Activated T-cell treated with anti-CD3 and anti-CD28 coated beads for 48 hours (primary cell): ENCODE measurements around the gene NYAP2.

Experiments used
- DNase-seq: peaks from one replicate; pipeline ENCODE4 v3.0.0-alpha.2; 2020; ENCODE audit warnings: low read depth

The NYAP2 gene

DNA sequence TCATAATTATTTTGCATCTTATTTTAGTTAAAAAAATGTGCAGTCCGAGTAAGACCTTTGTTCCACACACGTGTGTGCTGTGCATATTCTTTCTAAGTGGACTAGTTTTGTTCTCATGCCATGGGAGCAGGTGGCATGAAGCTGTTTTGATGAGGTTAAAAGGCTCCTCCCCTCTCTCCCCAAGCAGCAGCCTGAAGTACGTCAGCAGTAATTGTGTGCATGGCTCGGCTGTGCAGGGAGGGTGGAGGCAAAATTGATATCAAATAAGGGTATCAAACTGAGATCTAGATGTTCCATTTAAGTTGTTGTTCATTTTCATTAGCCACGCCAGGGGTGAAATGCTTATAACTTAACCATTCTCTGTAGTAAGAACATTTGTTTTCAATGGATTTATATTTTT lies at the start of gene NYAP2:
TSS of gene NYAP2 (plus strand) at position 207 of the 400 bp plus-strand sequence. CDS start 9,171 bp downstream, outside the sequence.
- DNase-seq, result no peak

- no peak for DNase-seq
Observed at GRCh38 chr2:225353579-225354085, 45.9 kb upstream of the NYAP2 start.

DNA sequence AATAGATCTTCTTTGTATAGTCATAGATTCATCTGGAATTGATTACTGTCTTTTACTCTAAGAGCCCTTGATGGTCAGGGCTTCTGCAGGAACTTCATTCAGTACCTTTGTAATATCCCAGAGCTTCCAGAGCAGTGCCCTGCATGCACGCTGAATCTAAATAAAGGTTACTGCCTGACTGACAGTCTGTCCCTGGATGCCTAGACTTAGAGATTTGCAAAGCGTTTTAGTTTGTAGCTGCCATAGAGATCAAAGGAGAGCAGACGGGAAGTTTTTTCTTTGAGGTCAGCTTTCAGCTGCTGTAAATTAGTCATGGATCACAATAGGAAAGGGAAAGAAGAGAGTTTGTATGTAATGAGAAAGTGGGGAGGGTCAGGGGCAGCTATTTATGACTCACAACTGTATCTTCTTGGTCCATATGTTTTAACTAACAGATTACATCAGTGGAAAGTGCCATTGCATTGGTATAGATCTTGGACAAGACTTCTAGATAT lies 45.2 kb upstream of the NYAP2 start:
- no peak for DNase-seq

DNA sequence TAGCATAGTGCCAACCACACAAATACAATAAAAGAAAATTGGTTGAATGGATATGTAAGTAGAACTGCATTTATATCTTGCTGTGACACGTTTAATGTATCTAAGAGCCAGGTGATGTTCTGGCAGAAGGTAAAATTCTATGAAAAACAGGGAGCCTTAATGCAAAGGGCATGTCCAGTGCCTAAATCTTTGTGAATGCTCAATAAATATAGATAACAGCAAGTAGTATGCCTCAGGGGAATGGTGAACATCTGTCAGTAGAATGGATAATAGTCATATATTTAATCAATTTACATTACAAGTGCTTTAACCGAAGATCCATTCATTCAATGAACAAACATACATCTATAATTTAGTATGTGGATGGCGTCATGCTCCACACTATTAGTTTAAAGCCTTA lies 43.7 kb upstream of the NYAP2 start:
- no peak for DNase-seq

DNA sequence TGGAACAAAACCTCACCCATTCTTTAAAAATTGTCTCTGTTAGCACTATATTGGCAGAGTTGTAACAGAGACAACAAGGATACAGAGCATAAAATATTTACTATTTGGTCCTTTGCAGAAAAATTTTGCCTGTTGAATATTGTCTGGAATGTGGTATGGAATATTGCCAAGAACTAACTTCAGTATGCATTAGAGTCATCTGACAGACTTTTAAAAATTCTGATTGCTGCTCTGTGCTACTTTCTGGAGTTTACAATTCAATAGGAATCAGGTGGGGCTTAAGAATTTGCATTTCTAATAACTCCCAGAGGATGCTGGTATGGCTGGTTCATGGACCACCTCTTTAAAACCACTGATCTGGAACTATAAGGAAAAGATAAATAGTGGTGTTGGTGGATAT lies 32.8 kb upstream of the NYAP2 start:
- DNase-seq, result no peak

GRCh38 chr2:225367482-225367881 lies 32.0 kb upstream of the NYAP2 start:
- no peak for DNase-seq

DNA sequence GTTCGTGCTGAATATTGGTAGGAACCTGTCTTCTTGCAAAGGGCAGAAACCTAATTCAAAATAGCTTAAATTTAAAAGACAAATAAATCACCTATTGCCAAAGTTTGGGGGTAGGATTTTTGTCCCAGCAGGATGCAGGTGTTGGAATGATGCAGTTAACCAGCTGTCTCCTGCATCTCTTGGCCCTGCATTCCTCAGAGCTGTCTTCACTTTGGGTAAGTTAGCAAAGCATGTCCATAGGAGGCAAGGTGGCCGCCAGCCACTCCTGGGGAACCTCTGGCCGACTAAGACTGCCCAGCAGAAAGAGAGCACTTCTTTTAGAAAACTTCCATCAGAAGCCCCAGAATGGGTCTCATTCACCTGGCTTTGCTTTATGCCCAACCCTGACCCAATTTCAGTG lies 20.5 kb upstream of the NYAP2 start:
- no peak for DNase-seq

DNA sequence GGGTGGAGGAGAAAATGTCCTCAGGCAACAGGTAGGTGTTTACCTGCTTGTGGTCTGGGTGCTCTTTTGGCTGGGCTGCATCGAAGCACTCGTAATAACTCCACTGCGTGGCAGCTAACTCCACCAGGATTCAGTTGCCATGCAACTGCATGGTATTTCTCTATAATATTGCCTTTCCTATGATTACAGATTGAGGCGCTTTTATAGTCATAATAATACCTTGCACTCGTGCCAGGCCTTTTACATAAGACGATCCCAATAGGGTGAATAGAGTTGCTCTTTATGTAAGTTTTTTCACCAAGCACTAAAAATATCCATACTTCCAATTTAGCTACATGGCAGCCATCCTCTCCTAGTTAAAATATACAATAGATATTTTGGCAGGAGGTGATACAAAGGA lies 19.7 kb upstream of the NYAP2 start:
- DNase-seq, result no peak

- no peak for DNase-seq
Observed at GRCh38 chr2:225381609-225382008, 17.9 kb upstream of the NYAP2 start.

- no peak for DNase-seq
Observed at GRCh38 chr2:225398372-225398771, 1.1 kb upstream of the NYAP2 start.

DNA sequence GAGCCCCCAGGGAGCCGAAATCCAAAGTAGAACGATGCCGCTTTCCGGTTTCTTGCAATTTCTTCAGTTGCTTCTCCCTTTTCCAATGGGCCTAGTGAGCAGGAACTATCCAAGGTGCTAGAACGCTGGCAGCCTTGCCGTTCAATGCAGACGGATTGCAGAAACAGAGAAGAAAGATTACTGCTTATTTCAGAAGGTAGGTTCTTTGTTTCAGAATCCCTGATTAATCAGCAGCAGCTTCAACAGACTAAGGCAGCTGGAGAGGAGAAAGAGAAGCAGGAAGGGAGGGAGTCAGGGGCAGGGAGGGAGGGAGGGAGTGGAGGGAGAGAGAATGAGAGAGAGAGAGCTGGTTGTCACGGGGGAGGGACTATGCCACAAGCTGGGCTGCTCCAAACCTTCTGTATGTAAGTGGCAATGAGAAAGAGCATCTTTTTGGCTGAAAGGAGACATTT lies 576 bp downstream of the NYAP2 start:
- no peak for DNase-seq

GRCh38 chr2:225400546-225401400 lies 1.3 kb downstream of the NYAP2 start:
- DNase-seq, result no peak

DNA sequence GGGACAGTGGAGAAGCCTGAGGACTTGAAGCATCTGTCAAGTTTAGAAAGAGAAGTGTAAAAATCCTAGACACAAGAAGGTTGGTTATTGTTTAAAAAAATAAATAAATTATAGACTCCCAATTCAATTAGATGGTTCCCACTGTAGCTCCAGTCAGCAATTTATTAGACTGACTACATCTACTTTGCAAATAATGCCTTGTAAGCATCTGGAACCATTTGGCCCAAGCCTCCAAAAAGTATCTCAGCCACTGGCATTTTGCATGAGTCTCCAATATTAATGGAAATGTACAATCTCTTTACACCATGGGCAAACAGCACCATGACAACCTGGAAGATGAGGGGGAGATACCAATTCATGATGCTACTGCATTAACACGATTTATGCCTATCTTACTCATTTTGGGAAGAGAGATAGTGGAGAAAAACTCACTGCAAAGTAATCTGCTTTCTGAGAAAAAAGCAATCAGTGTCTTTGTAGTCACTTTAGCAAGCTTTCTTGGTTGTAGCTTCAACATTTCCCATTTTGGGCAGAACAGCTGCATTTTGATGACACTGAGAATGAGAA lies 2.8 kb downstream of the NYAP2 start:
- no peak for DNase-seq

DNA sequence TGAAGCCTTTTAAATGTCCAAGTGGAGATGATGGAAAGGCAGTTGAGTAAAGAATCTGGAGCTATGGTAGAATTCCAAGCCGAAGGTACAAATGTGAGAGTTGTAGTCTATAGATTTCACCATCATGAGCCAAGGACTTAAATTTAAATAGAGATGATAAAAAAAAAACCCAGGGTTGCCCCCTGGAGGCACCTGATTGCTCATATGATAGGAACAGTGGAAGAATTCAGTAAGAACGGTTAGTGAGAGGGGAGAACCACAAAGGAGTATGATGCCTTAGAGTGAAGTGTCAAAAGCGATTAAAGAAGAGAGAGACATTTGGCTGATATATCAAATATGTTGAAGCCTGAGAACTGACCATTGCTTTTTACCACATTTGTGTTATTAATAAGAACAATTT lies 11.9 kb downstream of the NYAP2 start:
- no peak for DNase-seq

DNA sequence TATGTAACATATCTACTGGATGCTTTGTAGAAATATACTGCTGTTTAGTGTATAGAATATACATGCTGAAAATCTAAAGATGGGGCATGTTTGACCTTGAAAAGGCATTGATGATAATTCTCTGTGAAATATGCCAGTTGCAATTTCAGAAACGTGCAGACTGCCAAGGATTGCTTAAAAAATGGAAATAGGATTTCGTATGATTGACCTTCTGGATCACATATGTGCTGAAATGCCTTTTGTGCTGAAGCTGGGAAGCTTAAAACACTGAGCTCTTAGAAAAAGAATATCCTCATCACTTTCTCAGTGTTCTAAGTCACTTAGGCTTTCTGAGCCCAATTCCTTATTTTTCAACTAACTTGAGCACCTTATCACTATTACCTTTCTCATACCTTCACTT lies 14.3 kb downstream of the NYAP2 start:
- no peak for DNase-seq

- no peak for DNase-seq
Observed at GRCh38 chr2:225414902-225415301, 15.4 kb downstream of the NYAP2 start.

DNA sequence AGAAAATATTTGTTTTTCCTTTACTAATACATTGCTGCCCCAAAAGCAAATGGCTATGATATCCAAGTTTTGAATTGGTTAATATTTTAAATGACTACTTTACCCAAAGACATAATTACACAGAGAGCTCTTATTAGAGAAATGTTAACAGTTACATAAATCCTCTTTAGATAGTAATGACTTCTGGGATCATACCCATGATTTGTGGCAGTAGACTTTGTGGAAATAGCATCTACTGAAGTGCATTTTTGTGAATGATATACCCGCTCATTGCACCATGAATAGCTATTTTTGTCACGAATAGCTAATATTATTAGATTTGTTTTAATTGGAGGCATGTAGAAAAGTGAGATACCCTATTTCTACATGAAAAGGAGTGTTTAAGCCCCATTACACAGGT lies 15.8 kb downstream of the NYAP2 start:
- DNase-seq, result no peak

DNA sequence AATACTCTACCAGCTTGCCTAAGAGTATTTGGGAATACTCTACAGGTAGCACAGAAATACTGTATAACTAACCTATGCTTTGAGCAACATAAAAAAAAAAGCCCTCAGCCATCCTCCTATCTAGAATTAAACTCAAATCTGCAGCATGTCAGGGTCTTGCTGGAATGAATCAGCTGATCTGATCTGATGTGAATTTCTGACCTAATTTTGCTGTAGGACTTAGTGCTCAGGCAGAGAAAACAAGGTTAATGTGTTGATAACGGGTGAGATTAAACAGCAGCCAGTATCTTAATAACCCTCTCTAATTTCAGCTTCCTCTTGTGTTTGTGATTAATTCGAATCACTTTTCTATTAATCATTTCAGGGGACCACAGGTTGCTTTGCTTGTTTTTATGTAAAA lies 16.3 kb downstream of the NYAP2 start:
- DNase-seq, result no peak

DNA sequence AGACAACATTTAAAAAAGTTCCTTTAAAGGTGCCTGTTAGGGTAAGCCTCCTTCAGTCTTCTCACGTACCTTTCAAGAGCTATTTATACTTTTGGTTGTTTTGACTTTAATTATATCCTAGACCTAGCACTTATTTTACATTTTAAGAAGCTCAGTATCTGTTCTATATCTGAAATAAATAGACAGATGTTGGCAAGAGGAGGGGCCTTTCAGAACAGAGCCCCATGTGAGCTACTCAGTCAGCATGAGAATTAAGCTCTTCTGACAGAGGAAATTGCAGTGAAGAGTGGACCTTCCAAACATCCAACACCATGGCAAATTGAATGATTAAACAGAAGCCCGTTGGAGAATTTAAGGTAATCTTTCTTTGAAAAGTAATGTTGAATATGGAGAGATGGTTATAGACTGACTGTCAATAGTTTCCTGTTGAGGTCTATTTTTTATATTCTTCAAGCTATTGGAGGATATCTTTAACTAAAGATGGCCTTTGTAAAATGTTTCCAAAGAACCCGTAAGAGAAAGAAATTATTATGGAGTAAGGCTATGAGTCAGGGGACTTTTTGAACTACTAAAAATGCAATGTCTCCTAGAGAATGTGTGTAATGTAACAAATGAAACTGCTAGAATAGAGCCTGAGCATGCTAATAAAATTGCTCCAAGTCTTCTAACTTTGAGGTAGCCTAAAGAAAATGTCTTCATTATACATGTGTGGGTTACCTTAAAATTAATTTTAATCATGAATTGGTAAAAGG lies 17.3 kb downstream of the NYAP2 start:
- no peak for DNase-seq

- DNase-seq, result no peak
Observed at GRCh38 chr2:225419033-225419432, 19.5 kb downstream of the NYAP2 start.

GRCh38 chr2:225422145-225422544 lies 22.6 kb downstream of the NYAP2 start:
- DNase-seq, result no peak

GRCh38 chr2:225425284-225425683 lies 25.8 kb downstream of the NYAP2 start:
- no peak for DNase-seq

- no peak for DNase-seq
Observed at GRCh38 chr2:225428360-225428759, 28.9 kb downstream of the NYAP2 start.
